Endothelial cell of umbilical vein (primary cell): Measurements from ENCODE around the gene C11orf65.

ENCODE experiments used
- EZH2 ChIP-seq: IDR thresholded peaks from 2 replicates; pipeline ENCODE4 v1.6.1; 2012; ENCODE audit warnings: borderline replicate concordance, low read depth, mild to moderate bottlenecking, moderate library complexity, low read length, inconsistent platforms; ENCODE audit not compliant: severe bottlenecking
- JUN ChIP-seq: IDR thresholded peaks from 2 replicates; pipeline ENCODE4 v1.6.1; 2011; ENCODE audit warnings: borderline replicate concordance, low read depth; ENCODE audit not compliant: insufficient read length, insufficient read depth
- POLR2A ChIP-seq: IDR thresholded peaks from 2 replicates; pipeline ENCODE4 v1.6.1; 2012; ENCODE audit warnings: low read depth, mild to moderate bottlenecking, control low read depth, low read length
- TF ChIP-seq, protein P1 (sequence below), 2 donors: IDR thresholded peaks; 1 replicate in 1 of 2; 2 replicates in 1 of 2; pipeline ENCODE4 v1.5.1; 2011; ENCODE audit warnings: low read length in 2 of 2, mild to moderate bottlenecking in 2 of 2, moderate library complexity in 2 of 2, control low read depth in 1 of 2, inconsistent platforms in 1 of 2, low read depth in 1 of 2; ENCODE audit not compliant: insufficient read depth in 1 of 2; ENCODE audit errors: extremely low read depth in 1 of 2

DNA sequence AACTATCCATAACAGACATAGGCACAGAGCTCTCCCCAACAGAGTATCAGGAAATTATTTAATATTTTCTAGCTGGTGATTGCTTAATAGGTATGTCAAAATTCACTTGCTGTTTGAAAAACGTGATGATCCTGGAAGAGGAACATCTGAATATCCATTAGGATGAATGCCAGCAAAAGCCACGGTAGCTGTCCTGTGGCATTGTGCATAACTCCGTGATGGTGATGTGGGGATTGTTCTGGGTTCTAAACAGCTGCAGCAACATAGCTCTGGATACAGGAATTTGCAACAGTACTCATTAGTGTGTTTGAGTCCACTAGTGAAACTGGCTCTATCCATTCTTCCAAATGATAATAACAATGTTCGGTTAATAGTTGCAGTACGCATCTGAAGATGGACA is 78.8 kb downstream of the C11orf65 start:
- TF ChIP-seq, protein P1, sequence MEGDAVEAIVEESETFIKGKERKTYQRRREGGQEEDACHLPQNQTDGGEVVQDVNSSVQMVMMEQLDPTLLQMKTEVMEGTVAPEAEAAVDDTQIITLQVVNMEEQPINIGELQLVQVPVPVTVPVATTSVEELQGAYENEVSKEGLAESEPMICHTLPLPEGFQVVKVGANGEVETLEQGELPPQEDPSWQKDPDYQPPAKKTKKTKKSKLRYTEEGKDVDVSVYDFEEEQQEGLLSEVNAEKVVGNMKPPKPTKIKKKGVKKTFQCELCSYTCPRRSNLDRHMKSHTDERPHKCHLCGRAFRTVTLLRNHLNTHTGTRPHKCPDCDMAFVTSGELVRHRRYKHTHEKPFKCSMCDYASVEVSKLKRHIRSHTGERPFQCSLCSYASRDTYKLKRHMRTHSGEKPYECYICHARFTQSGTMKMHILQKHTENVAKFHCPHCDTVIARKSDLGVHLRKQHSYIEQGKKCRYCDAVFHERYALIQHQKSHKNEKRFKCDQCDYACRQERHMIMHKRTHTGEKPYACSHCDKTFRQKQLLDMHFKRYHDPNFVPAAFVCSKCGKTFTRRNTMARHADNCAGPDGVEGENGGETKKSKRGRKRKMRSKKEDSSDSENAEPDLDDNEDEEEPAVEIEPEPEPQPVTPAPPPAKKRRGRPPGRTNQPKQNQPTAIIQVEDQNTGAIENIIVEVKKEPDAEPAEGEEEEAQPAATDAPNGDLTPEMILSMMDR (IDR thresholded peaks at IDR 0.05; ENCODE audit: extremely low read depth in 1 of 2, insufficient read depth in 1 of 2, low read depth in 1 of 2, low read length in 2 of 2), result no peak
- no peak for TF ChIP-seq JUN
- TF ChIP-seq POLR2A, result no peak
- TF ChIP-seq EZH2, result no peak
